WTC11 (cell line): ENCODE measurements around the gene MBOAT1. TPM values are rescaled to one million over a fixed set of nuclear protein-coding genes. Genes with fewer than 3 reads are reported as not detected.

ENCODE experiments used
- ATAC-seq: fragments of 200-7000 bp; cut with Tn5 transposase; 2 replicates; pipeline ENCODE4 v1.10.0; 2021; ENCODE audit warnings: mild to moderate bottlenecking, moderate library complexity
- CTCF ChIA-PET: fragments of 300-600 bp; sonication (Branson Sonifier 250); formaldehyde crosslinking; loops from one replicate; lab custom pipeline; 2021; ENCODE audit warnings: antibody characterized with exemption; lab: Charles Lee
- POLR2A ChIA-PET: fragments of 350-600 bp; sonication (Branson Sonifier 250); formaldehyde crosslinking; loops from one replicate; lab custom pipeline; 2021; ENCODE audit warnings: antibody characterized with exemption; lab: Charles Lee
- DNase-seq: peaks from one replicate; pipeline ENCODE4 v3.0.0; 2021; ENCODE audit warnings: low spot score
- H3K27ac Mint-ChIP-seq: 2 replicates; pipeline ENCODE4 v1.8.0; 2021; ENCODE audit warnings: mixed read lengths
- H3K27me3 Mint-ChIP-seq: 2 replicates; pipeline ENCODE4 v1.8.0; 2021; ENCODE audit warnings: low read depth, mild to moderate bottlenecking, moderate library complexity, mixed read lengths
- H3K36me3 Mint-ChIP-seq: 2 replicates; pipeline ENCODE4 v1.8.0; 2021; ENCODE audit warnings: mixed read lengths
- H3K4me1 Mint-ChIP-seq: 2 replicates; pipeline ENCODE4 v1.8.0; 2022; ENCODE audit warnings: mixed read lengths
- H3K4me3 Mint-ChIP-seq: 2 replicates; pipeline ENCODE4 v1.8.0; 2021; ENCODE audit warnings: mild to moderate bottlenecking, moderate library complexity, mixed read lengths
- H3K9me3 Mint-ChIP-seq: 2 replicates; pipeline ENCODE4 v1.8.0; 2021; ENCODE audit warnings: mixed read lengths
- AR ChIP-seq: fragments of 250-450 bp; sonication (Bioruptor Pico); IDR thresholded peaks from 2 replicates; pipeline ENCODE4 v1.9.0; 2021; ENCODE audit warnings: mild to moderate bottlenecking
- ATF2 ChIP-seq: sonication (generic); formaldehyde crosslinking; IDR thresholded peaks from 2 replicates; pipeline ENCODE4 v1.8.1; 2022; ENCODE audit warnings: low read depth, missing genetic modification reagents, borderline replicate concordance
- CBFB ChIP-seq: sonication (generic); formaldehyde crosslinking; IDR thresholded peaks from 2 replicates; pipeline ENCODE4 v1.8.1; 2022; ENCODE audit warnings: mild to moderate bottlenecking, low read depth, missing genetic modification reagents
- ELF4 ChIP-seq: sonication (generic); formaldehyde crosslinking; IDR thresholded peaks from 2 replicates; pipeline ENCODE4 v1.8.1; 2022; ENCODE audit warnings: low read depth, mild to moderate bottlenecking, moderate library complexity, missing genetic modification reagents
- ESRRA ChIP-seq: sonication (generic); formaldehyde crosslinking; IDR thresholded peaks from 2 replicates; pipeline ENCODE4 v1.8.1; 2022; ENCODE audit warnings: mild to moderate bottlenecking, missing genetic modification reagents, borderline replicate concordance
- FOXK1 ChIP-seq: sonication (generic); formaldehyde crosslinking; IDR thresholded peaks from 2 replicates; pipeline ENCODE4 v1.8.0; 2022; ENCODE audit warnings: mild to moderate bottlenecking, moderate library complexity, missing genetic modification reagents
- FOXP1 ChIP-seq: sonication (generic); formaldehyde crosslinking; IDR thresholded peaks from 2 replicates; pipeline ENCODE4 v1.8.0; 2022; ENCODE audit warnings: missing genetic modification reagents, mild to moderate bottlenecking, moderate library complexity, borderline replicate concordance
- GTF2I ChIP-seq: fragments of 250-450 bp; sonication (Bioruptor Pico); conservative IDR thresholded peaks from 2 replicates; pipeline ENCODE4 v1.4.0; 2021; ENCODE audit warnings: mild to moderate bottlenecking
- IRF1 ChIP-seq: sonication (generic); formaldehyde crosslinking; IDR thresholded peaks from 2 replicates; pipeline ENCODE4 v1.8.0; 2023; ENCODE audit warnings: missing genetic modification reagents
- JAZF1 ChIP-seq: fragments of 250-450 bp; sonication (Bioruptor Pico); IDR thresholded peaks from 2 replicates; pipeline ENCODE4 v1.9.0; 2021; ENCODE audit warnings: moderate library complexity, mild to moderate bottlenecking, inconsistent platforms
- JUN ChIP-seq: sonication (generic); formaldehyde crosslinking; IDR thresholded peaks from 2 replicates; pipeline ENCODE4 v1.8.0; 2023; ENCODE audit warnings: mild to moderate bottlenecking, missing genetic modification reagents
- KAT7 ChIP-seq: sonication (generic); formaldehyde crosslinking; IDR thresholded peaks from 2 replicates; pipeline ENCODE4 v1.8.1; 2023; ENCODE audit warnings: missing genetic modification reagents, mild to moderate bottlenecking, borderline replicate concordance
- NR3C1 ChIP-seq: sonication (generic); formaldehyde crosslinking; conservative IDR thresholded peaks from 2 replicates; pipeline ENCODE4 v1.8.1; 2023; ENCODE audit warnings: low read depth, mild to moderate bottlenecking, missing genetic modification reagents
- RELA ChIP-seq: sonication (generic); formaldehyde crosslinking; IDR thresholded peaks from 2 replicates; pipeline ENCODE4 v1.8.1; 2022; ENCODE audit warnings: missing genetic modification reagents, mild to moderate bottlenecking, borderline replicate concordance
- RORB ChIP-seq: fragments of 250-450 bp; sonication (Bioruptor Pico); IDR thresholded peaks from 2 replicates; pipeline ENCODE4 v1.9.0; 2021; ENCODE audit warnings: mild to moderate bottlenecking
- SMAD4 ChIP-seq: sonication (generic); formaldehyde crosslinking; IDR thresholded peaks from 2 replicates; pipeline ENCODE4 v1.8.0; 2022; ENCODE audit warnings: mild to moderate bottlenecking, missing genetic modification reagents
- SOX15 ChIP-seq: fragments of 250-450 bp; sonication (Bioruptor Pico); IDR thresholded peaks from 2 replicates; pipeline ENCODE4 v1.9.0; 2021; ENCODE audit warnings: mild to moderate bottlenecking
- TP53 ChIP-seq: sonication (generic); formaldehyde crosslinking; IDR thresholded peaks from 2 replicates; pipeline ENCODE4 v1.8.1; 2023; ENCODE audit warnings: mild to moderate bottlenecking, missing genetic modification reagents
- USF2 ChIP-seq: sonication (generic); formaldehyde crosslinking; IDR thresholded peaks from 2 replicates; pipeline ENCODE4 v1.8.1; 2023; ENCODE audit warnings: mild to moderate bottlenecking, missing genetic modification reagents, moderate library complexity
- ZNF263 ChIP-seq: sonication (generic); formaldehyde crosslinking; IDR thresholded peaks from 2 replicates; pipeline ENCODE4 v1.8.1; 2022; ENCODE audit warnings: low read depth, mild to moderate bottlenecking, moderate library complexity, missing genetic modification reagents
- ZNF416 ChIP-seq: fragments of 250-450 bp; sonication (Bioruptor Pico); IDR thresholded peaks from 2 replicates; pipeline ENCODE4 v1.9.0; 2021; ENCODE audit warnings: mild to moderate bottlenecking, inconsistent platforms
- ZNF512 ChIP-seq: sonication (generic); formaldehyde crosslinking; IDR thresholded peaks from 2 replicates; pipeline ENCODE4 v1.8.1; 2022; ENCODE audit warnings: missing genetic modification reagents, borderline replicate concordance
- total RNA-seq: library from RNA; stranded (reverse); gene quantifications from 3 replicates; pipeline ENCODE4 v1.2.3, GENCODE V29; 2021

The MBOAT1 gene
- total RNA-seq, 1 experiment from 2014 or later = 22.9 TPM

- ChIA-PET POLR2A (no interaction called here), CTCF (interaction anchor here (1.8 kb wide), 1 partner anchor 49 kb away, joined by 6 read pairs; no protein-coding TSS in a partner anchor)
- no peaks in the 10 kb centered on the region for H3K36me3 Mint-ChIP-seq
- H3K4me3 Mint-ChIP-seq = no peak overlapping the region
- TF ChIP-seq ZNF416 (CRISPR knock-in tag) (no peak), TP53 (CRISPR knock-in tag) (no peak), KAT7 (no peak), ELF4 (CRISPR knock-in tag) (no peak), ZNF512 (no peak), JAZF1 (CRISPR knock-in tag) (no peak), FOXK1 (CRISPR knock-in tag) (no peak), CBFB (CRISPR knock-in tag) (no peak), IRF1 (CRISPR knock-in tag) (no peak), GTF2I (no peak), ZNF263 (CRISPR knock-in tag) (no peak), SMAD4 (CRISPR knock-in tag) (no peak), JUN (CRISPR knock-in tag) (no peak), USF2 (CRISPR knock-in tag) (no peak), RELA (no peak), RORB (CRISPR knock-in tag) (no peak)
- H3K9me3 Mint-ChIP-seq = peaks cover 5% of the 10 kb centered on the region; the same call in 1 of the 2 replicates
- ATAC-seq = no peak
- H3K27ac Mint-ChIP-seq = no peak overlapping the region
- no peak for DNase-seq
- no peaks in the 10 kb centered on the region for H3K4me1 Mint-ChIP-seq
- no peaks in the 10 kb centered on the region for H3K27me3 Mint-ChIP-seq
These were observed 36.4 kb downstream of the MBOAT1 start for GRCh38 chr6:20175810-20176410.

- peaks cover 6% of the 10 kb centered on the region for H3K4me1 Mint-ChIP-seq
- H3K27me3 Mint-ChIP-seq = no peaks in the 10 kb centered on the region
- ATAC-seq (no peak), DNase-seq (no peak)
- ChIA-PET POLR2A (no interaction called here), CTCF (no interaction called here)
- H3K4me3 Mint-ChIP-seq = no peak overlapping the region
- H3K36me3 Mint-ChIP-seq = no peaks in the 10 kb centered on the region
- no peaks in the 10 kb centered on the region for H3K9me3 Mint-ChIP-seq
- TF ChIP-seq ATF2 = no peak
- no peak for TF ChIP-seq SOX15 (CRISPR knock-in tag)
- TF ChIP-seq JAZF1 (CRISPR knock-in tag) = no peak
- no peak for TF ChIP-seq FOXP1 (CRISPR knock-in tag)
- TF ChIP-seq NR3C1 (CRISPR knock-in tag) = no peak
- TF ChIP-seq USF2 (CRISPR knock-in tag) = no peak
- no peak for TF ChIP-seq ESRRA (CRISPR knock-in tag)
- TF ChIP-seq AR (CRISPR knock-in tag) = no peak
- TF ChIP-seq, all 79 proteins: peak for 0
- no peak overlapping the region; the same call in 1 of the 2 replicates for H3K27ac Mint-ChIP-seq
These were observed 38.2 kb downstream of the MBOAT1 start for GRCh38 chr6:20173833-20174792.
